Sigmoid colon (tissue), 4 donors: ENCODE results near the gene KRT79.

Experiments
- CTCF ChIP-seq, 4 experiments: fragments of 450-650 bp in 3 of 4; fragments of 200-600 bp in 1 of 4; IDR thresholded peaks; one replicate each; pipeline ENCODE4 v1.5.1; 2016 to 2019; ENCODE audit warnings: antibody characterized with exemption in 4 of 4, mild to moderate bottlenecking in 3 of 4, moderate library complexity in 2 of 4
- EP300 ChIP-seq, 4 donors: sonication (generic); formaldehyde crosslinking; IDR thresholded peaks; one replicate each; pipeline ENCODE4 v1.6.1; 2017; ENCODE audit warnings: antibody characterized with exemption in 4 of 4
- POLR2A ChIP-seq, 2 donors: fragments of 450-650 bp; IDR thresholded peaks; one replicate each; pipeline ENCODE4 v1.6.1; 2016; ENCODE audit warnings: antibody characterized with exemption in 2 of 2, mild to moderate bottlenecking in 2 of 2, moderate library complexity in 2 of 2
- POLR2AphosphoS5 ChIP-seq, 4 donors: sonication (generic); formaldehyde crosslinking; IDR thresholded peaks; one replicate each; pipeline ENCODE4 v1.6.1; 2017; ENCODE audit warnings: antibody characterized with exemption in 4 of 4

GRCh38 chr12:52776435-52776834 is 57.7 kb downstream of the KRT79 start:
- TF ChIP-seq CTCF (IDR thresholded peaks at IDR 0.05) (no peak), POLR2A (IDR thresholded peaks at IDR 0.05) (no peak), POLR2AphosphoS5 (IDR thresholded peaks at IDR 0.05) (no peak), EP300 (IDR thresholded peaks at IDR 0.05) (no peak)
